Fibroblast of skin of right biceps (primary cell): ENCODE measurements around the gene ATP5PO.
A peak's percentile ranks its signal among the peaks of the same experiment; 100 is the strongest.
"Not testable (repeated sequence)": the region's sequence is repeated elsewhere in the genome, so short reads cannot be mapped to it uniquely, and the experiment has no call there.

Experiments
- DNase-seq: peaks from one replicate; pipeline ENCODE4 v3.0.0-alpha.2; 2013

The ATP5PO gene

GRCh38 chr21:33940164-33940880, 24.7 kb upstream of the ATP5PO start:
- DNase-seq, result peak; percentile 96

GRCh38 chr21:33939226-33939625, 23.6 kb upstream of the ATP5PO start:
- no peak for DNase-seq

GRCh38 chr21:33938381-33938780, 22.8 kb upstream of the ATP5PO start:
- DNase-seq, result no peak

- DNase-seq, result no peak
These were observed 22.3 kb upstream of the ATP5PO start for GRCh38 chr21:33937931-33938339.

GRCh38 chr21:33937146-33937545, 21.5 kb upstream of the ATP5PO start:
- DNase-seq, result no peak

GRCh38 chr21:33936301-33937038, 20.9 kb upstream of the ATP5PO start:
- no peak for DNase-seq

GRCh38 chr21:33932731-33933130, 17.1 kb upstream of the ATP5PO start:
- no peak for DNase-seq

- DNase-seq, result no peak
These were observed 16.3 kb upstream of the ATP5PO start for GRCh38 chr21:33931799-33932390.

GRCh38 chr21:33931052-33931798, 15.6 kb upstream of the ATP5PO start:
- not testable (repeated sequence) for DNase-seq

- DNase-seq, result not testable (repeated sequence)
These were observed 10.6 kb upstream of the ATP5PO start for GRCh38 chr21:33926248-33926647.

- no peak for DNase-seq
These were observed 9.1 kb upstream of the ATP5PO start for GRCh38 chr21:33924766-33925100.

GRCh38 chr21:33924079-33924765, 8.6 kb upstream of the ATP5PO start:
- DNase-seq, result peak; percentile 70

GRCh38 chr21:33917421-33917820, 1.8 kb upstream of the ATP5PO start:
- no peak for DNase-seq

GRCh38 chr21:33916200-33916567, 580 bp upstream of the ATP5PO start:
- DNase-seq, result no peak

- no peak for DNase-seq
These were observed 1.4 kb downstream of the ATP5PO start for GRCh38 chr21:33914188-33914587.

- DNase-seq, result no peak
These were observed 5.8 kb downstream of the ATP5PO start for GRCh38 chr21:33909756-33910155.

GRCh38 chr21:33908760-33909159, 6.8 kb downstream of the ATP5PO start:
- DNase-seq, result no peak

GRCh38 chr21:33904041-33904440, 11.6 kb downstream of the ATP5PO start:
- no peak for DNase-seq

GRCh38 chr21:33902349-33902748, 13.3 kb downstream of the ATP5PO start:
- DNase-seq, result no peak

GRCh38 chr21:33901412-33902288, 14.0 kb downstream of the ATP5PO start:
- DNase-seq, result peak; percentile 71

GRCh38 chr21:33899199-33899598, 16.4 kb downstream of the ATP5PO start:
- peak; percentile 58 for DNase-seq

- peak; percentile 60 for DNase-seq
These were observed 17.0 kb downstream of the ATP5PO start for GRCh38 chr21:33898586-33898985.
